Measurements from ENCODE around the gene FOSL2.

Gene FOSL2

GRCh38 chr2:28424799-28425463, 32.3 kb downstream of the FOSL2 start:
- H3K9ac ChIP-seq (ENCODE audit: low read depth, low read length), result no peak overlapping the region
- H3K4me1 ChIP-seq (ENCODE audit: control insufficient read depth, insufficient read depth, low read length), result no peaks in the 10 kb centered on the region
- H3K4me3 ChIP-seq (ENCODE audit: low read depth, low read length), result no peak overlapping the region
- no peaks in the 10 kb centered on the region for H3K27me3 ChIP-seq (ENCODE audit: control insufficient read depth, insufficient read depth, low read length)
- no peaks in the 10 kb centered on the region for H3K9me3 ChIP-seq (ENCODE audit: control insufficient read depth, insufficient read depth, low read length)
- no peaks in the 10 kb centered on the region for H3K36me3 ChIP-seq (ENCODE audit: control insufficient read depth, insufficient read depth, low read length)

- H3K36me3 ChIP-seq (ENCODE audit: control insufficient read depth, insufficient read depth, low read length), result no peaks in the 10 kb centered on the region
- H3K4me3 ChIP-seq (ENCODE audit: low read depth, low read length), result no peak overlapping the region
- H3K9me3 ChIP-seq (ENCODE audit: control insufficient read depth, insufficient read depth, low read length), result no peaks in the 10 kb centered on the region
- no peak overlapping the region for H3K9ac ChIP-seq (ENCODE audit: low read depth, low read length)
- no peaks in the 10 kb centered on the region for H3K4me1 ChIP-seq (ENCODE audit: control insufficient read depth, insufficient read depth, low read length)
- H3K27me3 ChIP-seq (ENCODE audit: control insufficient read depth, insufficient read depth, low read length), result no peaks in the 10 kb centered on the region
These were observed 32.8 kb downstream of the FOSL2 start for GRCh38 chr2:28425464-28425835.

- Histone ChIP-seq H3K9ac (ENCODE audit: low read depth, low read length) (no peak overlapping the region), H3K27me3 (ENCODE audit: control insufficient read depth, insufficient read depth, low read length) (no peaks in the 10 kb centered on the region), H3K4me3 (ENCODE audit: low read depth, low read length) (no peak overlapping the region), H3K4me1 (ENCODE audit: control insufficient read depth, insufficient read depth, low read length) (no peaks in the 10 kb centered on the region), H3K36me3 (ENCODE audit: control insufficient read depth, insufficient read depth, low read length) (no peaks in the 10 kb centered on the region), H3K9me3 (ENCODE audit: control insufficient read depth, insufficient read depth, low read length) (no peaks in the 10 kb centered on the region)
These were observed 35.2 kb downstream of the FOSL2 start for GRCh38 chr2:28427741-28428415.

GRCh38 chr2:28428486-28428885, 35.8 kb downstream of the FOSL2 start:
- no peaks in the 10 kb centered on the region for H3K4me1 ChIP-seq (ENCODE audit: control insufficient read depth, insufficient read depth, low read length)
- H3K27me3 ChIP-seq (ENCODE audit: control insufficient read depth, insufficient read depth, low read length), result no peaks in the 10 kb centered on the region
- no peak overlapping the region for H3K4me3 ChIP-seq (ENCODE audit: low read depth, low read length)
- H3K9me3 ChIP-seq (ENCODE audit: control insufficient read depth, insufficient read depth, low read length), result no peaks in the 10 kb centered on the region
- no peaks in the 10 kb centered on the region for H3K36me3 ChIP-seq (ENCODE audit: control insufficient read depth, insufficient read depth, low read length)
- no peak overlapping the region for H3K9ac ChIP-seq (ENCODE audit: low read depth, low read length)

- Histone ChIP-seq H3K36me3 (ENCODE audit: control insufficient read depth, insufficient read depth, low read length) (no peaks in the 10 kb centered on the region), H3K4me1 (ENCODE audit: control insufficient read depth, insufficient read depth, low read length) (no peaks in the 10 kb centered on the region), H3K27me3 (ENCODE audit: control insufficient read depth, insufficient read depth, low read length) (no peaks in the 10 kb centered on the region), H3K9me3 (ENCODE audit: control insufficient read depth, insufficient read depth, low read length) (no peaks in the 10 kb centered on the region), H3K4me3 (ENCODE audit: low read depth, low read length) (no peak overlapping the region), H3K9ac (ENCODE audit: low read depth, low read length) (no peak overlapping the region)
These were observed 37.1 kb downstream of the FOSL2 start for GRCh38 chr2:28429636-28430376.

- no peaks in the 10 kb centered on the region for H3K4me1 ChIP-seq (ENCODE audit: control insufficient read depth, insufficient read depth, low read length)
- H3K4me3 ChIP-seq (ENCODE audit: low read depth, low read length), result no peak overlapping the region
- no peaks in the 10 kb centered on the region for H3K36me3 ChIP-seq (ENCODE audit: control insufficient read depth, insufficient read depth, low read length)
These were observed 37.7 kb downstream of the FOSL2 start for GRCh38 chr2:28430377-28430765.

GRCh38 chr2:28430788-28431418, 38.2 kb downstream of the FOSL2 start:
- Histone ChIP-seq H3K36me3 (ENCODE audit: control insufficient read depth, insufficient read depth, low read length) (no peaks in the 10 kb centered on the region), H3K4me1 (ENCODE audit: control insufficient read depth, insufficient read depth, low read length) (no peaks in the 10 kb centered on the region), H3K27me3 (ENCODE audit: control insufficient read depth, insufficient read depth, low read length) (no peaks in the 10 kb centered on the region), H3K9ac (ENCODE audit: low read depth, low read length) (no peak overlapping the region), H3K9me3 (ENCODE audit: control insufficient read depth, insufficient read depth, low read length) (no peaks in the 10 kb centered on the region), H3K4me3 (ENCODE audit: low read depth, low read length) (no peak overlapping the region)

More at GRCh38 chr2:28430377-28430765, 37.7 kb downstream of the FOSL2 start:
- H3K9ac ChIP-seq (ENCODE audit: low read depth, low read length), result no peak overlapping the region
- H3K9me3 ChIP-seq (ENCODE audit: control insufficient read depth, insufficient read depth, low read length), result no peaks in the 10 kb centered on the region
- no peaks in the 10 kb centered on the region for H3K27me3 ChIP-seq (ENCODE audit: control insufficient read depth, insufficient read depth, low read length)

GRCh38 chr2:28431741-28432140, 39.1 kb downstream of the FOSL2 start:
- H3K9me3 ChIP-seq (ENCODE audit: control insufficient read depth, insufficient read depth, low read length), result no peaks in the 10 kb centered on the region
- no peak overlapping the region for H3K4me3 ChIP-seq (ENCODE audit: low read depth, low read length)
- no peak overlapping the region for H3K9ac ChIP-seq (ENCODE audit: low read depth, low read length)
- H3K27me3 ChIP-seq (ENCODE audit: control insufficient read depth, insufficient read depth, low read length), result no peaks in the 10 kb centered on the region
- H3K36me3 ChIP-seq (ENCODE audit: control insufficient read depth, insufficient read depth, low read length), result no peaks in the 10 kb centered on the region
- no peaks in the 10 kb centered on the region for H3K4me1 ChIP-seq (ENCODE audit: control insufficient read depth, insufficient read depth, low read length)

- Histone ChIP-seq H3K4me3 (ENCODE audit: low read depth, low read length) (no peak overlapping the region), H3K27me3 (ENCODE audit: control insufficient read depth, insufficient read depth, low read length) (no peaks in the 10 kb centered on the region), H3K4me1 (ENCODE audit: control insufficient read depth, insufficient read depth, low read length) (no peaks in the 10 kb centered on the region), H3K9ac (ENCODE audit: low read depth, low read length) (no peak overlapping the region), H3K9me3 (ENCODE audit: control insufficient read depth, insufficient read depth, low read length) (no peaks in the 10 kb centered on the region), H3K36me3 (ENCODE audit: control insufficient read depth, insufficient read depth, low read length) (no peaks in the 10 kb centered on the region)
These were observed 39.7 kb downstream of the FOSL2 start for GRCh38 chr2:28432362-28432761.

GRCh38 chr2:28433215-28433614, 40.6 kb downstream of the FOSL2 start:
- H3K9ac ChIP-seq (ENCODE audit: low read depth, low read length), result no peak overlapping the region
- no peaks in the 10 kb centered on the region for H3K36me3 ChIP-seq (ENCODE audit: control insufficient read depth, insufficient read depth, low read length)
- no peak overlapping the region for H3K4me3 ChIP-seq (ENCODE audit: low read depth, low read length)
- H3K4me1 ChIP-seq (ENCODE audit: control insufficient read depth, insufficient read depth, low read length), result no peaks in the 10 kb centered on the region
- H3K27me3 ChIP-seq (ENCODE audit: control insufficient read depth, insufficient read depth, low read length), result no peaks in the 10 kb centered on the region
- no peaks in the 10 kb centered on the region for H3K9me3 ChIP-seq (ENCODE audit: control insufficient read depth, insufficient read depth, low read length)

GRCh38 chr2:28433935-28434599, 41.4 kb downstream of the FOSL2 start:
- H3K4me3 ChIP-seq (ENCODE audit: low read depth, low read length), result no peak overlapping the region
- no peak overlapping the region for H3K9ac ChIP-seq (ENCODE audit: low read depth, low read length)
- no peaks in the 10 kb centered on the region for H3K36me3 ChIP-seq (ENCODE audit: control insufficient read depth, insufficient read depth, low read length)
- H3K4me1 ChIP-seq (ENCODE audit: control insufficient read depth, insufficient read depth, low read length), result no peaks in the 10 kb centered on the region
- no peaks in the 10 kb centered on the region for H3K9me3 ChIP-seq (ENCODE audit: control insufficient read depth, insufficient read depth, low read length)
- H3K27me3 ChIP-seq (ENCODE audit: control insufficient read depth, insufficient read depth, low read length), result no peaks in the 10 kb centered on the region
